ENCODE measurements around the gene SPAG17.

Gene SPAG17

GRCh38 chr1:118118873-118119463, 66.1 kb downstream of the SPAG17 start:
- no peak for DNase-seq (ENCODE audit: low read depth in 2 of 2)

GRCh38 chr1:118118469-118118868, 66.6 kb downstream of the SPAG17 start:
- DNase-seq (ENCODE audit: low read depth in 2 of 2): no peak

- DNase-seq (ENCODE audit: low read depth in 2 of 2): no peak
Measured at GRCh38 chr1:118117521-118117920, 67.5 kb downstream of the SPAG17 start.

GRCh38 chr1:118116909-118117308, 68.1 kb downstream of the SPAG17 start:
- no peak for DNase-seq (ENCODE audit: low read depth in 2 of 2)

- DNase-seq (ENCODE audit: low read depth in 2 of 2): no peak
Measured at GRCh38 chr1:118116401-118116800, 68.6 kb downstream of the SPAG17 start.

DNA sequence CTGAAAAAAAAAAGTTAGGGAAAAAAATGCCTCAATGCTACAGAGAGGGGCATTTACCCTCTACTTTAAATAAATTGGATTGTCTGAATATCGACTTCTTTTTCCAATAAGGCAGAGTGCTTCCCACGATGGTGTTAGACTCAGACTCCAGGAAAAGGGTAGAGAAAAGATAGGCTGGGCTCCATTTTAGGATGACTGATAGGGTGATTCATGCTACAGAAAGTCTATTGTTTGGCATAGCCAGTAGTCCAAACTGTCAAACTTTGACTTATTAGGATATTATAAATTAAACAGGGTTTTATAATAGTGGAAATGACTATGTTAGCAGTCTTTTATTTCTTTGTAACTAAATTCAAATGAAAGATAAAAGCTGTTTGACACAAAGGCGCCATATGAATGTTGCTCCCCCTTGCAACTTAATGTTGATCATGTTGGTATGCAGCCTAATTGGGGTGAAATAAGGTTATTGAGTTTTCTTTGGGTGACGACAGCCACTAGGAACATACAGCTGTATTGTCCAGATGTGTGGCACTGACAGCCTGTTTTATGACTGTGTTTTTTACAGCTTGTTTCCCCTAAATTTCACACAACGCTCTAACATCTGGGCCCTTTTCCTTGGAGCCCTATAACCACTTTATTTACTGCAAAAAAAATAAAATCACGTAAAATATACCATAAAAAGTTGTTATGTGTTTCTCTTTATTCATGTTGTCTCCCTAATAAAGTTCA, 69.3 kb downstream of the SPAG17 start:
- no peak for DNase-seq (ENCODE audit: low read depth in 2 of 2)

- DNase-seq (ENCODE audit: low read depth in 2 of 2): no peak
Measured at GRCh38 chr1:118113261-118113660, 71.8 kb downstream of the SPAG17 start.

DNA sequence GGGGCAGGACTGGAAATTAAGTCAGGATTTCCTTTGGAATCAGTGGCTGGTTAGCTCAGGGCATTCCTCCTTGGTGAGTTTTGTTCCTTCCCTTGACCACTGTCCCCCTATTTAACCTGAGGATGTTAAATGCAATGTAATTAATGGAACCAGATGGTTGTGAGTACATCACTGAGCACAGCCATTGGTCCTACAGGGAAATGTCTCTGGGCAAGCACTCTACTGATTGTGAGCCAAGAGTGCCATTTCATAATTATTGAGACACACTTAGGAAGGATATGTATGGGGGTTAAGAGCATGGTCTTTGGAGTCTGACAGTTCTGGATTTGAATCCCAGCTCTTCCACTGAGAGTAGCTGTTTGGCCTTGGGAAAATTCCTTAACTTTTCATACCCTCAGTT, 74.4 kb downstream of the SPAG17 start:
- no peak for DNase-seq (ENCODE audit: low read depth in 2 of 2)

DNA sequence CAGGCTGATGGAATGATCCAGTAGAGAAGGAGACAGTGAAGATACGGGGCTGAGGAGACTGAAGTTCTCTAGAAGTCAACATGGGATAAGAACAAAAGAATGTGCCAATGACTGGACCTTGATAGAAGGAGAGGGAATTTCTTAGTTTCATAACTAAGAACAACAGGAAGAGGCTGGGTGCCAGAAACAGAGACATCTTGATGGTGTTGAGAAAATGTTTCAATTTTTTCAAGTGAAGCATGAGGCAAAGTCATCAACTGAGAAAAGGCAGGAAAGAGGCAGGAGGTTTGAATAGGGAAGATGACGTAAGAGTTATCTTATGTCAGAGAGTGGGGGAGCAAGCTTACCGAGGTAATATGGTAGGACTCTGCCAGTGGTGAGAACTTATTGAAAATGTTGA, 80.1 kb downstream of the SPAG17 start:
- no peak for DNase-seq (ENCODE audit: low read depth in 2 of 2)

DNA sequence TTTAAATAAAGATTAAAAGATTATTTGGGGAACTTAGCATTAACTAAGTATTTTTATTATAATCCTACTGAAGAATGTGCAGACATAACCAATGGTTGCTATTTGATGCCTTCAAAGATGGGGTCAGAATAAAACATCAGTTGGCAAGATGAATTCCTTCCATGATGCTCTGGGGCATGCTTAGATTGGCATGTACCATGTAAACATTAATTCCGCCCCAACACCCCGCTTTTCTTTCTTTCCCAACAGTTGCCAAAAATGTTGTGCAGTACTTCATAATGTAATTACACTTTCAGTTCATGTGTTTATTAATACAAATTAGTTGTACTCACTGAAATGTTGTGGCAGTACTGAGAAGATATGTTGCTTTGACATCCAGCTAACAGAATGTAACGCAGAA, 82.6 kb downstream of the SPAG17 start:
- DNase-seq (ENCODE audit: low read depth in 2 of 2): no peak

GRCh38 chr1:118101999-118102398, 83.0 kb downstream of the SPAG17 start:
- DNase-seq (ENCODE audit: low read depth in 2 of 2): no peak

DNA sequence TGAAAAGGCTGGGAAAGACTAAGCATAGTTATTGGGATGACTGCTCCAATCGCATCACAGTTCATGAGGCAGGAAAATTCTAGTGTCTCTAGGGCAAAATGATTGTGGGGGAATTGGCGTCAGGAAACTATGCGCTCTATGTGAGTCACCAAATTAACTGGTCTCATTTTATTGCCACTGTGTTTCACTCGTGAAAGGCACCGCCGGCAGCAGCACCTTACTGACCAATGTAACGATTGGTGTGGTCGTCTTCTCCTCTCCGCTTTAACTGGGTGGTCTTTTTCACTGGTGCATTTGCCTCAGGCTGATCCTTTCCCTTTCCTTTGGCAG, 83.5 kb downstream of the SPAG17 start:
- DNase-seq (ENCODE audit: low read depth in 2 of 2): no peak

- no peak for DNase-seq (ENCODE audit: low read depth in 2 of 2)
Measured at GRCh38 chr1:118100686-118101514, 84.1 kb downstream of the SPAG17 start.

DNA sequence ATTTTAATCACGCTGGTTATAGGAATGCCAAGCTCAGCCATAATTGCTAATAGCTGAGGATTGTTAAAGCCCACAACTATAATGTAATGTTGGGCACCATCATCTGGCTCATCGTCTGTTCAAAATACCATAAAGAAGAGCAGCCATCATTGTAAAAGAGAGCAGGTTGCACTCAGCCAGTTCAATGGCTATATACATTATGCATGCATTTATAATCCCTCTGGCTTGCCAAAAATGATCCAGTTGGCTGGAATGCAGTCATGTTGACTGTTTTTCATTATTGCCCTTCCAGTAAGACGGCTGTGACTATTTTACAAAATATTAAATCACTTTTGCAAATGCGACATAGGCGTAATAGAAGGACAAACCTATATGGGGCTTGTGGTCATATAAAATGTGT, 85.3 kb downstream of the SPAG17 start:
- no peak for DNase-seq (ENCODE audit: low read depth in 2 of 2)

GRCh38 chr1:118097622-118098348, 87.2 kb downstream of the SPAG17 start:
- DNase-seq (ENCODE audit: low read depth in 2 of 2): no peak

DNA sequence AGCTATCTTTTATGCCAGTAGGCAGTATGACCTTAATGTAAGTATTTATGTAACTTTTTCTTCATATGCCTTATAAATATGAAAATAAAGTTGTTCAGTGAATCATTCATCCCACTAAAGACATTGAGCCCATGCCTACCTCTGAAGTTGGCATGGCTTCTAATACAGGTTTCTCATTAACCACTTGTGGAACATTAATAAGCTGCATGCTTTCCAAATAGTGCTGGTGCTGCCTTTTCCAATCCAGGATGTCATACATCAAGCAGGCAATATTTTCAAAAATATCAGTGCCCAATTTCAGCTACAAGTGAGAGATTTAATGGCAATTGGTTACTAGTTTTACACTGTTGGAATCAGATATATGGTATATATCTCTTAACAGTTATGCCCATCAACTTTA, 92.0 kb downstream of the SPAG17 start:
- DNase-seq (ENCODE audit: low read depth in 2 of 2): no peak

DNA sequence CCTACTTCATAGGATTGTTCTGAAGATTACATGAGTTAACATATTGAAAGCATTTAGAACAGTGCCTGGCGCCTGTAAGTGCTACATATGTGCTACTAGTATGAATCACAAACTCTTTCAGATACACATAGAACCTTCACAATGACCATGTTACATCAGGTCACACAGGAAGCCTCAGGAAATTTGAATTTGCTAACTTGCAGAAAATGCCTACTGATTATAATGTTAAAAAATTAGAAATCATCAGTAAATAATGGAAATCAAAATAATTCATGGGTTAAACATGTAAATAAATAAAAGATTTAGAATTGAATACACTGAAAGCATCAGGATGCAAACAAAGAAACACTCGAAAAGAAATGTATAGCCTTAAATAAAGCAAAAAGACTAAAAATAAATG, 94.9 kb downstream of the SPAG17 start:
- DNase-seq (ENCODE audit: low read depth in 2 of 2): no peak

GRCh38 chr1:118085365-118085764, 99.7 kb downstream of the SPAG17 start:
- DNase-seq (ENCODE audit: low read depth in 2 of 2): no peak

GRCh38 chr1:118084400-118084799, 100.6 kb downstream of the SPAG17 start:
- no peak for DNase-seq (ENCODE audit: low read depth in 2 of 2)

DNA sequence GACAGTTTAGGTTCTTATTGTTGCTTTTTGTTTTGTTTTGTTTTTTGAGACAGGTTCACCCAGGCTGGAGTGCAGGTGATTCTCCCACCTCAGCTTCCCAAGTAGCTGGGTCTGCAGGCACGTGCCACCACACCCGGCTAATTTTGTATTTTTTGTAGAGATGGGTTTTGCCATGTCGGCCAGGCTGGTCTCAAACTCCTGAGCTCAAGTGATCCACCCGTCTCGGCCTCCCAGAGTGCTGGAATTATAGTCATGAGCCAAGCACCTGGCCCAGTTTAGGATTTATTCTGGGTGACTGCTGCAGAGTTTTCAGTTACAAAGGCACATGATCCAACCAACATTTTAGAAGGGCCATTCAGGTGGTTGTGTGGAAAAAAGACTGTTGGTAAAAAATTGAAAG, 102.0 kb downstream of the SPAG17 start:
- no peak for DNase-seq (ENCODE audit: low read depth in 2 of 2)

DNA sequence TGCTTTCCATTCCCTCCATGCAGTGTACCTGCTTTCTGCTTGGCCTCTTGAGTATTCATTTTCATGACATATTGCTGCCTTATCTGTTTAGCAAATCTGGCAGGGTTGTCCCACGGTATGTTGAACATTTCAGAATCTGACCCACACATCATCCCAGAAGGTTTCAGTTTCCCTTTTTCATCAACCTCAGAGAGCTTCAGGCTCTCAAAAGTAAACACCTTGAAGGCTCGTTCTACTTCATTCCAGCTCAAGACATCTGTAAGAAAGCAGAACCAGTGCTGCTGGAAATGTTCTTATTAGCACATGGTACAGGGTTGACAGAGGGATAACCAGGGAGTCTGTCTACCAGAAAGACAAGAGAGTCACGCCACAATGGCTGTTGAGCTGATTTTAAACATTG, 103.6 kb downstream of the SPAG17 start:
- no peak for DNase-seq (ENCODE audit: low read depth in 2 of 2)

DNA sequence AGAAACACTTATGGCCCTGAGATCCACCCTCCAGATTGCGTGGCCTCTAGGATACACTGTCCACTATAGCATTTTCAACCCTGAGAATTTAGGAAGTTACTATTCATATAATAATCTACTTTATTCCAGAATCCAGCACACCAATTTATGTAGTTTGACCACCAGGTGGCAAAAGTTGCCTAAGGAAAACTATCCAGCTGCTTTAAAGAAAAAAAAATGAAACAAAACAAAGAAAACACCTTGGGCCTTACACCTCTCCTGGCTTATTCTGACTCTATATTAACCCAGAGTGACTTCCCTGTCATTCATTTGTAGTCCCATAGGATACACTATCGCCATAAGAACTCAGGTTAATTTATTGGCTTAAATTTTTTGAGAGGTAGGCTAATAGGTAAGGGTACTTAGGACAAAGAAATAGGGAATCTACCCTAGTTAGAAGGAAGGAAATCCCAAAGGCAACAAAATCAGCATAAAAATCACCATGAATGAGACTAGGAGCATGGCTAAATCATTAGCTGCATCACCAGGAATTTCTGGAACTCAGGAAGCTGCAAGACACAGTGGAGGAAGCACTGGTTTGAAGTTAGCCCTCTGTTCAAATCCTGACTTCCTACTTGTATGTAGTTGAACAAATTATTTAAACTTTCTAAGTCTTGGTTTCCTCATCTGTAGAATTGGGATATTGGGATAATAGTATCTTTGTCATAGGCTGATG, 107.5 kb downstream of the SPAG17 start:
- no peak for DNase-seq (ENCODE audit: low read depth in 2 of 2)
